ENCODE data around the gene ZNF726. TPM values are rescaled to one million over a fixed set of nuclear protein-coding genes. Genes with fewer than 3 reads are reported as not detected.
A peak's percentile ranks its signal among the peaks of the same experiment; 100 is the strongest.

The ZNF726 gene
- total RNA-seq, result 10 to 100 TPM in 2 of 6 donors, 1 to 10 TPM in 4; 1.9 to 14.9 (median 5.0) TPM

DNA sequence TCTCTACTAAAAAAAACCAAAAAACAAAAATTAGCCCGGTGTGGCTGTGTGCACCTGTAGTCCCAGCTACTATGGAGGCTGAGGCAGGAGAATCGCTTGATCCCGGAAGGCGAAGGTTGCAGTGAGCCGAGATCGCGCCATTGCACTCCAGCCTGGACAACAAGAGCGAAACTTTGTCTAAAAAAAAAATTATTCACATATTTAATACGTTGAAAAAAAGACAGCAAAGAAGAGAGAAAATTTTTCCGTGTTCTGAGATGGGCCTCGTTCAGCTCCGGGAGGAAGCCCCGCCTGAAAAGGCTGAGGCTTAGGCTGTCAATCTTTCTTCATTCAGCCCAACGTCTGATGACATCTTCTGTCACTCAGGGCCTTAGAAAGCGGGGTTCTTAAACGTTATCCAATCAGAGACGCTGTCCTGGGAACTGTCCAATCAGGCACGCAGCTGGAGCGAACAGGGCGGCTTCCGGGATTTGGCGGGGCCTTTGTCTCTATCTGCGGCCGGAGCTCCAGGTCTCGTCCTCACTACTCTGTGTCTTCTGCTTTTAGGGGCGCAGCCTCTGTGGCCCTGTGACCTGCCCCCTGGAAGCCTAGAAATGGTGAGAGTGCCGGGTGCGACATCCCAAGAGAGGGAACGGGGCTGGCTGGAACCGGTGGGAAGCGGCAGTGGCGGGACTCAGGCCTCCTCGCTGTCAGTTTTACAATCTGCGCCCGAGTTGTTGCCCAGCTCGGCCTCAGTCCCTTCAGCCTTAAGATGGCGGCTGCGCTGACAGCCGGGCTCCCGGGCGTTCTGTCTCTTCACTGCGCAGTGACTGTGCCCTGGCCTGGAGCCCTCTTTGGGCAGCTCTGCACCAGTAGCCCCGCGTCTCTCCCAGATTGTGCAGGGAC lies at the start of gene ZNF726:
ZNF726 (plus strand) TSS at position 485 of the 885 bp plus-strand sequence; CDS start at position 594, 109 bp downstream.
- TF ChIP-seq, protein P1, sequence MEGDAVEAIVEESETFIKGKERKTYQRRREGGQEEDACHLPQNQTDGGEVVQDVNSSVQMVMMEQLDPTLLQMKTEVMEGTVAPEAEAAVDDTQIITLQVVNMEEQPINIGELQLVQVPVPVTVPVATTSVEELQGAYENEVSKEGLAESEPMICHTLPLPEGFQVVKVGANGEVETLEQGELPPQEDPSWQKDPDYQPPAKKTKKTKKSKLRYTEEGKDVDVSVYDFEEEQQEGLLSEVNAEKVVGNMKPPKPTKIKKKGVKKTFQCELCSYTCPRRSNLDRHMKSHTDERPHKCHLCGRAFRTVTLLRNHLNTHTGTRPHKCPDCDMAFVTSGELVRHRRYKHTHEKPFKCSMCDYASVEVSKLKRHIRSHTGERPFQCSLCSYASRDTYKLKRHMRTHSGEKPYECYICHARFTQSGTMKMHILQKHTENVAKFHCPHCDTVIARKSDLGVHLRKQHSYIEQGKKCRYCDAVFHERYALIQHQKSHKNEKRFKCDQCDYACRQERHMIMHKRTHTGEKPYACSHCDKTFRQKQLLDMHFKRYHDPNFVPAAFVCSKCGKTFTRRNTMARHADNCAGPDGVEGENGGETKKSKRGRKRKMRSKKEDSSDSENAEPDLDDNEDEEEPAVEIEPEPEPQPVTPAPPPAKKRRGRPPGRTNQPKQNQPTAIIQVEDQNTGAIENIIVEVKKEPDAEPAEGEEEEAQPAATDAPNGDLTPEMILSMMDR (IDR thresholded peaks at IDR 0.05), result no peak
- TF ChIP-seq POLR2AphosphoS5 (IDR thresholded peaks at IDR 0.05) (peak in 1 of 2 donors; percentile 20), EP300 (IDR thresholded peaks at IDR 0.05) (no peak), POLR2A (IDR thresholded peaks at IDR 0.05) (no peak)
- ATAC-seq (ENCODE audit: low FRiP score in 2 of 2), result peak; percentile 93 to 96
- peak within 1 kb of the TSS; percentile 34 to 77 (median 69) for H3K27ac ChIP-seq

DNA sequence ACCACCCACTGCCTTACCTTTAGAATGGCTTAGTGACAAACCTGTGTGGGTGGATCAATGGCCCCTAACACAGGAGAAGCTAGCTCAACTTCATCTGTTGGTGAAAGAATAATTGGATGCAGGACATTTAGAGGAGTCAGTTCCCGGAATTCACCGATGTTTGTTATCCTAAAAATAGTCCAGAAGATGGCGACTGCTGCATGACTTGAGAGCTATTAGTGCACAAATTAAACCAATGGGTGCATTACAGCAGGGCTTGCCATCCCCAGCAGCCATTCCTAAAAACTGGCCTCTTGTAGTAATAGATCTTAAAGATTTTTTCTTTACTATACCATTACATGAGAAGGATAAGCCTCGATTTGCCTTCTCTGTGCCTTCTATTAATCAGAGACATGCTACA lies 46.8 kb upstream of the ZNF726 start:
- H3K36me3 ChIP-seq, result peaks cover 0 to 4% (median 0%) of the 10 kb centered on the region in 4 donors
- no peak for ATAC-seq (ENCODE audit: low FRiP score in 2 of 2)
- WGBS, 2 donors, result 83 to 84% methylated on average over 4 of the region's 4 CpGs

More for the DNA sequence above, at the start of gene ZNF726:
- peak; percentile 85 to 91 for DNase-seq
- Histone ChIP-seq H3K36me3 (no peaks in the 10 kb centered on the region), H3K4me1 (peaks cover 0 to 13% (median 4%) of the 10 kb centered on the region in 4 donors), H3K27me3 (no peaks in the 10 kb centered on the region), H3K4me3 (peak within 1 kb of the TSS; percentile 25 to 67 (median 64)), H3K9me3 (no peaks in the 10 kb centered on the region)
- 14 to 31% methylated on average over 19 to 42 of the region's 44 CpGs for WGBS, 2 donors

DNA sequence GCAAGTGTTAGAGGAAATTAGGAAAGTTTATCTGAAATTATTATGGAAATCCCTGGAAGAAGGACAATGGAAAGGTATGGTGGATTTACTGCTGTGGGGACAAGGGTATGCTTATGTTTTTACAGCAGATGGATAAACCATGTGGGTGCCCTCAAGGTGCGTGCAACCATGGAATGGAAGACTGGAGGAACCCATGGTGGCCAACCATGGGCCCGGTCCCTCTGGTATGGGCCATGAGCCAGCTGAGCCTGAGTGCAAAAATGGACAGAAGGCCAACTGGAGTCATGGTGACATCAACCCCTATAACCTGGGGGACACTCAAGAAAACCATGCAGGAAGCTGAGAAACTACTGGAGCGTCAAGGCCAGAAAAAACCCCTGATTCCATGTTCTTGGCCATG lies 46.1 kb upstream of the ZNF726 start:
- no peak overlapping the region for H3K27ac ChIP-seq

More for the DNA sequence above, 46.8 kb upstream of the ZNF726 start:
- no peaks in the 10 kb centered on the region for H3K4me1 ChIP-seq
- H3K4me3 ChIP-seq, result no peak overlapping the region
- no peak for DNase-seq
- H3K9me3 ChIP-seq, result peaks cover 0 to 10% (median 0%) of the 10 kb centered on the region in 4 donors
- H3K27me3 ChIP-seq, result no peaks in the 10 kb centered on the region
- no peak overlapping the region for H3K27ac ChIP-seq
- TF ChIP-seq, protein P1 (IDR thresholded peaks at IDR 0.05), result no peak
- TF ChIP-seq POLR2A (IDR thresholded peaks at IDR 0.05) (no peak), EP300 (IDR thresholded peaks at IDR 0.05) (no peak), POLR2AphosphoS5 (IDR thresholded peaks at IDR 0.05) (no peak)

DNA sequence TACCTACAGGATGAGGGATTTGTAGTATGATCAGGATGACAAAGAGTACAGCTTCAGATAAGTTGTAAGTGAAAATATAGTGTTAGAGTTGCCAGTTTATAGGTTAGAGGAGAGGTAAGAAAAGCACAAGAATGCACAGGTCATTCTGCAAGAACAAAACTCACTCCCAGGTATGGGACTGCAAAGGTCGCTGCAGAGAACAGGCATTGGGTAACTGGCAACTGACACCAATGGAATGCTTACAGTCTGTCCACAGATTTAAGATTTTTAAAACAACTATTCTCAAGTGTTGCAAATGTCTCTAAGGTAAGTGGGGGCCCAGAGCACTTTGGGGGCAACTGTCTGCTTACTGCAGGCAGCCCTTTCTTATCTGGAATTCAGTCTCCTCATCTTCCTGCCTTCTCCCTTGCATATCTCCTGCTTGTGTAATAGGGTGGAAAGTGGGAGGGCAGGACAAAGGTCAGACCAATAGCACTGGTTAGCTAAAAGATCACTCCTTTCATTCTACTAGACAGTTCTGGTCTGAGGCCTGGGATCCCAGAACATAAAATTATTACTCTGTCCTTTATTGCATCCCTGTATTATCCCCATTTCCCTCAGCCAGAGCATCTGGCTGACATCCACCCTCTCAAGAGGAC lies 42.3 kb upstream of the ZNF726 start:
- no peak overlapping the region for H3K4me3 ChIP-seq
- ATAC-seq (ENCODE audit: low FRiP score in 2 of 2), result no peak
- no peak overlapping the region for H3K27ac ChIP-seq
- 80 to 90% methylated on average over 1 of the region's 1 CpG for WGBS, 2 donors
- TF ChIP-seq EP300 (IDR thresholded peaks at IDR 0.05), result no peak
- TF ChIP-seq POLR2AphosphoS5 (IDR thresholded peaks at IDR 0.05), result no peak
- TF ChIP-seq, protein P1 (IDR thresholded peaks at IDR 0.05), result no peak
- TF ChIP-seq POLR2A (IDR thresholded peaks at IDR 0.05), result no peak
- H3K36me3 ChIP-seq, result peaks cover 0 to 4% (median 0%) of the 10 kb centered on the region in 4 donors
- H3K27me3 ChIP-seq, result no peaks in the 10 kb centered on the region
- H3K4me1 ChIP-seq, result no peaks in the 10 kb centered on the region
- no peak for DNase-seq
- no peaks in the 10 kb centered on the region for H3K9me3 ChIP-seq

More for the DNA sequence above, 46.1 kb upstream of the ZNF726 start:
- Histone ChIP-seq H3K36me3 (peaks cover 0 to 4% (median 0%) of the 10 kb centered on the region in 4 donors), H3K9me3 (peaks cover 0 to 10% (median 0%) of the 10 kb centered on the region in 4 donors), H3K4me1 (no peaks in the 10 kb centered on the region), H3K27me3 (no peaks in the 10 kb centered on the region), H3K4me3 (no peak overlapping the region)
- ATAC-seq (ENCODE audit: low FRiP score in 2 of 2), result no peak
- 89 to 97% methylated on average over 3 of the region's 3 CpGs for WGBS, 2 donors
- no peak for TF ChIP-seq POLR2AphosphoS5 (IDR thresholded peaks at IDR 0.05)
- TF ChIP-seq POLR2A (IDR thresholded peaks at IDR 0.05), result no peak
- TF ChIP-seq, protein P1 (IDR thresholded peaks at IDR 0.05), result no peak
- TF ChIP-seq EP300 (IDR thresholded peaks at IDR 0.05), result no peak
- DNase-seq, result no peak

All from upper lobe of left lung (tissue), 6 donors.